Smooth muscle cell (in vitro differentiated cells): ENCODE data around the gene ARL4D. TPM values are rescaled to one million over a fixed set of nuclear protein-coding genes. Genes with fewer than 3 reads are reported as not detected.
A peak's percentile ranks its signal among the peaks of the same experiment; 100 is the strongest.

ENCODE experiments used
- DNase-seq: peaks from one replicate; lab custom pipeline; 2025; ENCODE audit not compliant: unreplicated experiment; lab: John Stamatoyannopoulos, UW
- H2AFZ ChIP-seq: fragments of 200-600 bp; sonication (generic); 2 replicates; pipeline ENCODE4 v1.6.0; 2016; ENCODE audit warnings: antibody characterized with exemption, low read depth, mild to moderate bottlenecking
- H3F3A ChIP-seq: fragments of 200-600 bp; sonication (generic); 2 replicates; pipeline ENCODE4 v1.6.0; 2017; ENCODE audit warnings: antibody characterized with exemption, low read depth
- H3K27ac ChIP-seq: fragments of 200-600 bp; sonication (generic); 2 replicates; pipeline ENCODE4 v1.5.1; 2016; ENCODE audit warnings: low read depth, mild to moderate bottlenecking
- H3K27me3 ChIP-seq: fragments of 200-600 bp; sonication (generic); 2 replicates; pipeline ENCODE4 v1.6.1; 2016; ENCODE audit warnings: low read depth, mild to moderate bottlenecking
- H3K36me3 ChIP-seq: fragments of 200-600 bp; sonication (generic); 2 replicates; pipeline ENCODE4 v1.5.1; 2016; ENCODE audit warnings: low read depth
- H3K4me1 ChIP-seq: fragments of 200-600 bp; sonication (generic); 2 replicates; pipeline ENCODE4 v1.5.1; 2016; ENCODE audit warnings: low read depth
- H3K4me2 ChIP-seq: fragments of 200-600 bp; sonication (generic); 2 replicates; pipeline ENCODE4 v1.6.0; 2016; ENCODE audit warnings: mild to moderate bottlenecking
- H3K4me3 ChIP-seq: fragments of 200-600 bp; sonication (generic); 2 replicates; pipeline ENCODE4 v1.5.1; 2016; ENCODE audit warnings: mild to moderate bottlenecking
- H3K79me2 ChIP-seq: fragments of 200-600 bp; sonication (generic); 2 replicates; pipeline ENCODE4 v1.6.0; 2016; ENCODE audit warnings: low read depth, mild to moderate bottlenecking
- H3K9ac ChIP-seq: fragments of 200-600 bp; sonication (generic); 2 replicates; pipeline ENCODE4 v1.6.0; 2016; ENCODE audit warnings: low read depth
- H3K9me3 ChIP-seq: fragments of 200-600 bp; sonication (generic); replicated peaks from 2 replicates; pipeline ENCODE4 v1.5.1; 2016; ENCODE audit warnings: low read depth
- H4K20me1 ChIP-seq: fragments of 200-600 bp; sonication (generic); 2 replicates; pipeline ENCODE4 v1.6.0; 2016; ENCODE audit warnings: low read depth
- CTCF ChIP-seq: fragments of 200-600 bp; sonication (generic); IDR thresholded peaks from 2 replicates; pipeline ENCODE4 v1.5.1; 2017; ENCODE audit warnings: borderline replicate concordance, mild to moderate bottlenecking, antibody characterized with exemption; ENCODE audit not compliant: insufficient read depth, poor library complexity, severe bottlenecking
- WGBS: methylation state at CpG from one replicate; pipeline ENCODE4 v1.1.7; 2016; ENCODE audit warnings: low lambda C conversion rate; 5-methylcytosine and 5-hydroxymethylcytosine counted together
- polyA plus RNA-seq: library from polyadenylated mRNA; unstranded; fragments of >200 nt; fragmentation: Nextera tagmentation; extraction: Ambion mirVana; gene quantifications from 2 replicates; pipeline ENCODE4 v1.2.1, GENCODE V29; 2016
- total RNA-seq: library from RNA; depleted of rRNA; stranded (reverse); fragments of >200 nt; gene quantifications from 2 replicates; pipeline ENCODE4 v1.2.3, GENCODE V29; 2014

ARL4D gene
- total and polyA plus RNA-seq, 2 experiments from 2014 or later = 9.9 to 25.9 TPM

DNA sequence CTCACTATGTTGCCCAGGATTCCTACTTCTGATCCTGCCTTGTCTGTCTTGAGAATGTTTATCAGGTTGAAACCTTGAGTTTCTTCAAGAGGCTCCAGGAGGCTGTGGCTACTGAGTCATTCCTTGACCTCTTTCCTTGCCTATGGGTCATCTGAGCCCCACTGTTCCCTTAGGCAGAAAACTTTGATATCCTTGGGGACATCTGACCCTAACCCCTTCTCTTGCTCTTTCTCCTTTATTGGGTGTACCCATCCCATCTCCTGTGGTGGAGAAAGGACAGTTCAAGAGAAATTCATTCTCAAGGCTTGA lies 12.5 kb downstream of the ARL4D start:
- Histone ChIP-seq H3K4me2 (no peak overlapping the region), H3K27me3 (no peaks in the 10 kb centered on the region), H3K36me3 (no peaks in the 10 kb centered on the region), H2AFZ (no peak overlapping the region), H3K79me2 (no peaks in the 10 kb centered on the region), H3K9me3 (no peaks in the 10 kb centered on the region), H3F3A (peaks cover 7% of the 10 kb centered on the region), H3K4me3 (no peak overlapping the region), H3K4me1 (peaks cover 9% of the 10 kb centered on the region), H3K9ac (no peak overlapping the region), H3K27ac (no peak overlapping the region), H4K20me1 (no peaks in the 10 kb centered on the region)
- TF ChIP-seq CTCF = no peak
- no peak for DNase-seq

GRCh38 chr17:43411749-43412148 lies 13.0 kb downstream of the ARL4D start:
- H3K27me3 ChIP-seq = no peaks in the 10 kb centered on the region
- H3K4me3 ChIP-seq = no peak overlapping the region
- no peak for DNase-seq
- H3K9me3 ChIP-seq = no peaks in the 10 kb centered on the region
- no peak for TF ChIP-seq CTCF
- H3K4me2 ChIP-seq = no peak overlapping the region
- peaks cover 9% of the 10 kb centered on the region for H3K4me1 ChIP-seq
- no peak overlapping the region for H3K27ac ChIP-seq
- no peaks in the 10 kb centered on the region for H4K20me1 ChIP-seq
- no peak overlapping the region for H3K9ac ChIP-seq
- no peak overlapping the region for H2AFZ ChIP-seq
- no peaks in the 10 kb centered on the region for H3K79me2 ChIP-seq
- peaks cover 7% of the 10 kb centered on the region for H3F3A ChIP-seq
- 89% methylated on average over 6 of the region's 6 CpGs for WGBS
- no peaks in the 10 kb centered on the region for H3K36me3 ChIP-seq

DNA sequence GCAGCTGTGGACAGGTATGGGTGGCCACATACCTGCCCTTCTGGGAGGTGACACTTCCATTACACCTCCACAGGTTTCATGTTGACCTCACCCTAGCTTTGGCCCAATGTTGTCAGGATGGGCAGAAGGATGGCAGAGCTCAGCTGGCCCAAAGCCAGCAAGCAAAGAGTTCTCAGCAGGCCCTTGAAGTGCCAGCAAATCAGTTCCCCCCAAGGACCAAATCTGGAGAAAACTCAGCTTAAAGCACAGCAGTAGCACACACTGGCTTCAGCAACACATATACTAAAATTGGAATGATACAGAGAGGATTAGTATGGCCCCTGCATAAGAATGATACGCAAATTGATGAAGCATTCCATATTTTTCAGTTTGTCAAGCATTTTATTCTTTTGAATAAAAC lies 13.4 kb downstream of the ARL4D start:
- Histone ChIP-seq H3K9me3 (no peaks in the 10 kb centered on the region), H3K79me2 (no peaks in the 10 kb centered on the region), H3K27me3 (no peaks in the 10 kb centered on the region), H3K9ac (no peak overlapping the region), H3K27ac (no peak overlapping the region), H3K4me3 (no peak overlapping the region), H3K36me3 (no peaks in the 10 kb centered on the region), H3K4me1 (peaks cover 12% of the 10 kb centered on the region), H3K4me2 (no peak overlapping the region), H2AFZ (no peak overlapping the region), H3F3A (peaks cover 7% of the 10 kb centered on the region), H4K20me1 (no peaks in the 10 kb centered on the region)
- no peak for DNase-seq
- TF ChIP-seq CTCF = no peak
- 100% methylated on average over 1 of the region's 1 CpG for WGBS

DNA sequence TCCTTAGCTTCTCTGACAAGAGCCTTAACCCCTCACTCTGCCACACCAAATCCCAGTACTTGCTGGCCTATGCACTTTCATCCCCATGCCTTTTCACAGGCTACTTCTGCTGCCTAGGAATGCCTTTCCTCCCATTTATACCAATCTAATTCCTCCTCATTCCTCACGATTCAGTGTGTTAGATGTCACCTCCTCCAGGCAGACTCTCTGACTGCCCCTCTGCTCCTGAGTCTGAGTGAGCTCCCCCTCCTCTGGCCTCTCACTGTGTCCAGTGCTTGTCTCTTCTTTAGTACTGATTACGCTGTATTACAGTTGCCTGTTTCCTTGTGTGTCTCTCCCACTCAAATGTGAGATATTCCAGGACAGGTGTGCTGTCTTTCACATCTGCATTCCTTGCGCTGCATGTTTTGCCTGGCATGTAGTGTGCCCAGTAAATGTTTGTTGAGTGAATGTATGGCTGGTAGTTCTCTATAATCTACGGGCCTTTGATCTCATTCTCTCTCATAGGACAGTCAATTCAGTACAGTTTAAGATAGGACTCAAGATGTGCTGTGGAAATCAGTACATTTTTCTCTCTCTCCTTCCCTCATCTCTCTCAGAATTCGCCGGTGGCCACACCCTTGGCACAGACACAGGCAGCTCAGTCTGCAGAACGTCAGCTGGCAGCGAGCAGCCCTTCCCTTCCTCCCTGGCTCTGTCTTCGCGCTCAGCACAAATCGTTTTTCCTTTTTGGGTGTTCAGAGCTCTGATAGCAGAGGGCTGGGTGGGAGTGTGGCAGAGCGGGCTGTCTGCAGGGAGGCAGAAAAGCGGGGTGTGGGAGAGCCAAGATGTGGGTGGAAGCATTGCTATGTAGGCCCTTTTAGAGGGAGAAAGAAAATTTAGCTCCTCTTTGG lies 18.5 kb downstream of the ARL4D start:
- Histone ChIP-seq H3K79me2 (no peaks in the 10 kb centered on the region), H3F3A (peaks cover 19% of the 10 kb centered on the region), H3K27me3 (no peaks in the 10 kb centered on the region), H4K20me1 (no peaks in the 10 kb centered on the region), H2AFZ (peak overlapping the region; percentile 59), H3K4me2 (peak overlapping the region; percentile 66), H3K9ac (no peak overlapping the region), H3K4me1 (peaks cover 12% of the 10 kb centered on the region), H3K4me3 (no peak overlapping the region), H3K27ac (peak overlapping the region; percentile 83), H3K36me3 (no peaks in the 10 kb centered on the region), H3K9me3 (no peaks in the 10 kb centered on the region)
- no peak for DNase-seq
- WGBS = 30% methylated on average over 13 of the region's 13 CpGs
- no peak for TF ChIP-seq CTCF
